NCI-H82 treated with DMSO at 0.1 percent for 48 hours (cell line): ENCODE measurements around the gene EIF3I.

Source experiments
- DNase-seq: peaks from one replicate; lab custom pipeline; 2025; ENCODE audit not compliant: unreplicated experiment; lab: John Stamatoyannopoulos, UW

EIF3I gene

DNA sequence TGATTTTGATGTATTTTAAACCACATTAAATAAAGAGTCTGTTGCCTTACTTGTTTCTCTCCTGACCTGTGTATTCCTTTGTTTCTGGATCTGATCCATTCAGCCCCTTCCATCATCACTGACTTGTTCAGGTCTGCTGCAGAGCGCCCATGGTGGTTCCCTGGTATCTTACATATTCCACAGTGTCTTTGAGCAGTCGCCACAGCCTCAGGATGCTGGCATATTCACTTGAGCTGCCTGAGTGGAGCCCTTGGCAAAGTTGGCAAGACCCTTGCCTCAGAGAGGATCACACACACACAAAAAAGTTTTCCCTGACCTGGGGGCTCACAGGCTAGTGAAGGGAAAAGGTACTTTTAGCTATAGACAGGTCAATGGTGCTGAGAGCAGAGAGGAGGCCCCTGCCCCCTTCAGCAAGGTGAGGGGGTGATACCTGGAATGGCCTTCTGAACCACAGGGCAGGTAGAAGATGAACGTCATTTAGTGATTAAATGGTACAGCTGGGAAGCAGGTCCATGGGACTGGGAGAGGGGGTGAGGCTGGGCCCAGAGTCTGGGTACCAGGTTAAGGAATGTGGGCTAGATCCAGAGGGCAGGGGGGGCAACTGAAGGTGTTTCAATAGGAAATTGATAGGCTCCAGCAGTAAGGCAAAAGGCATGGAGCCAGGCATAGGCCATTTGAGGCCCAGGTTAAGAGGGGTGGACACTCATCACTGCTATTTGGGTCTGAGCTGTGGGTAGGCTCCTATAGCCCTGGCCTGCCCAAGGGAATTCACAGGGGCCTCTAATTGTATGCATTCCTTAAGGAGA lies 23.8 kb upstream of the EIF3I start:
- no peak for DNase-seq

- no peak for DNase-seq
These were observed 23.0 kb upstream of the EIF3I start for GRCh38 chr1:32199043-32199716.

DNA sequence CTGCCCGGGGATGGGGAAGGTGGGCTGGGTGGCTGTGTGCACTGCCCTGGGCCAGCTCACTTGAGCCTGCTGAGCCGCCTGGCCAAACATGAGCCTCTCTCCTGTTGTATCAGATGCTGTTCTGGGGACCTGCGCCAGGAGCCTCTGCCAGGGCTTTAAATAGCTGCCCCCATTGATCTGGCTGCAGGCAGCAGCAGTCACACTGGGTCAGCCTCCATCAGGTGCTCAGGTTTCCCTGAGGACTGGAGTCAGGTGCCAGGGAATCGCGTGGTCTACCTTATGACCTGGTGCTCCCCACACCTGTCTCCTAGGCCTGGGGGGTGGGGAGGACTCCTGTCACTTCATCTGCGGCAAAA lies 22.5 kb upstream of the EIF3I start:
- DNase-seq: no peak

DNA sequence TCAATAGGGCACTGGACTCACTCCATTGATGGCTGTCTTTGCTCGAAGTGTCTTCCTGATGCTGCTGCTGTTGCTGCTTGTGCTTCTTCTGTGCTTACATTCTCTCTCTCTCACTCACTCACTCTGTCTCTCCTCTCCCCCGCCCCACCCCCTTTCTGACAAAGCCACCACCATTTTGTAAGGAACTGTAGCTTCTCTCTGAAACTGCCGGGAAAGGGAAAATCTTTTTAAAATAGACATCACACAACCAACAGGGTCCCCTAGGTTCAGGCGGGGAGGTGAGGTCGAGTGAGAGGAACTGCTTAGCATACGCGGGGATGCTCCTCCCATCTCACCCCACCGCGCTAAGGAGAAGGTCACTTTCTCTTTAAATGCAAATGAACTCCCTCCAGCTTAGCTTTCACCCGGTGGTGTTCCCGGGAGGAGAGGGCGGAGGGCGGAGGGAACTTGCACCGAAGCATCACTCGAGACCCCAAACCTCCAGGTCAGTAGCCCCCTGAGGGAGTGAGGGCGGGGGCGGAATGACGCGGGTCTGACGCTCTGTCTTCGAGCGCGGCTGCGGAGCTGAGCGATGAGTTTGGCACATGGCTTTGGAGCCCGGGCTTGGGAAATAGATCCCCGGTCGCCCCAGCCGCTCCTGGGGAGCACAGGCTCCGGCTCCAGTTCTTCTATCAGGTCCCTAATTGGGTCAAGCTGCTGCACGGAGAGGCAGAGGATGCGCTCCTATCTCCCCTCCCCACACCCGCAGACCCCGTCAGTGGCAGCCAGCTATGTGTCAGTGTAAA lies 21.8 kb upstream of the EIF3I start, which contains the start of gene CCDC28B:
Gene CCDC28B, plus strand, starts transcription at position 370 of the 785 bp plus-strand sequence. CDS start 1,341 bp downstream, outside the sequence.
- DNase-seq: peak; percentile 50

GRCh38 chr1:32201011-32201855 lies 21.0 kb upstream of the EIF3I start:
- peak; percentile 48 for DNase-seq

- DNase-seq: no peak
These were observed 17.3 kb upstream of the EIF3I start for GRCh38 chr1:32204943-32205361.

GRCh38 chr1:32205401-32206370 lies 16.5 kb upstream of the EIF3I start, which contains the start of gene IQCC:
TSS of gene IQCC (plus strand) at chr1:32205671. CDS start at chr1:32205682, 11 bp downstream.
- peak; percentile 49 for DNase-seq

GRCh38 chr1:32208469-32208868 lies 13.7 kb upstream of the EIF3I start:
- DNase-seq: no peak

DNA sequence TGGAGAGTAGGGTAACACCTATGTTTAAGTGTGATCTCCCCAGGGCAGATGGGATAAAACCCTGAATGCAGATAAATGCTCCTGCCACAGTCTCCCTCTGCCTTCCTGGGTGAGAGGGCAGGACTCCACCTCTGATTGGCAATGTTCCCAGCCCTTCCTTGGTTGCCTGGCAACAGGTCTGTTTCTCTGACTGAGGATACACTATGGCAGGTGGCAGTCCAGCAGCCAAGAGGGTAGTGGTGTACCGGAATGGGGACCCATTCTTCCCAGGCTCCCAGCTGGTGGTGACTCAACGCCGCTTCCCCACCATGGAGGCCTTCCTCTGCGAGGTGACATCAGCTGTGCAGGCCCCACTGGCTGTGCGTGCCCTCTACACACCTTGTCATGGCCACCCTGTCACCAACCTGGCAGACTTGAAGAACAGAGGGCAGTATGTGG lies 13.3 kb upstream of the EIF3I start, which contains the start of gene DCDC2B:
Gene DCDC2B, plus strand, starts transcription at position 199 of the 438 bp plus-strand sequence. Its CDS starts 5 bp downstream, at position 204.
- DNase-seq: peak; percentile 69

- DNase-seq: peak; percentile 49
These were observed 6.4 kb upstream of the EIF3I start for GRCh38 chr1:32215629-32216480.

- no peak for DNase-seq
These were observed 5.6 kb upstream of the EIF3I start for GRCh38 chr1:32216566-32216965.

- DNase-seq: no peak
These were observed 3.2 kb upstream of the EIF3I start for GRCh38 chr1:32219022-32219421.

- DNase-seq: no peak
These were observed 1.2 kb upstream of the EIF3I start for GRCh38 chr1:32220746-32221580.

GRCh38 chr1:32221581-32221979 lies 627 bp upstream of the EIF3I start:
- no peak for DNase-seq

DNA sequence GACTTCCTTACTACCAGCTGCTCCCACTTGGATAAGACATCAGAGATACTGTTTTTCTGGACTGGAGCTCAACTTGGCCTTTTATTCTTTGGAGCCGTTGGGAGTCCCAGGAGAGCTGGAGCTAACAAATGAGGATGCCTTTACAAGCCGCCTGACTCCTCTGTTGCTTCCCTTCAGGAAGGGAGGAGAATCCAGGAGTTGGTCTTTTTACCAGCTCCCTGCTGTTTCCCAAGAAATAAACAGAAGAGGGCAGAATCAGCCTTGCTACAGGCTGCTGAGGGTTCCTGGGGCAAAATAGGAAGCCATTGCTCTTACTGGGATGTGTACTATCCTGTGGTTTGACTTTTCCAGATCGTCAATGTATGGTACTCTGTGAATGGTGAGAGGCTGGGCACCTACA lies 1.5 kb downstream of the EIF3I start:
- DNase-seq: no peak

GRCh38 chr1:32224285-32224684 lies 2.1 kb downstream of the EIF3I start:
- DNase-seq: no peak

- DNase-seq: no peak
These were observed 6.6 kb downstream of the EIF3I start for GRCh38 chr1:32228771-32229170.
